Psoas muscle (tissue), 8 donors: ENCODE results near the gene PLK4. TPM values are rescaled to one million over a fixed set of nuclear protein-coding genes. Genes with fewer than 3 reads are reported as not detected.

ENCODE experiments used
- ATAC-seq, 4 donors: fragments of 200-7000 bp; cut with Tn5 transposase; one replicate each; pipeline ENCODE4 v1.9.1; 2020; ENCODE audit warnings: moderate library complexity in 3 of 4, mild to moderate bottlenecking in 2 of 4
- DNase-seq, 2 donors: peaks; one replicate each; pipeline ENCODE4 v3.0.0-alpha.2; 2020
- H3K27ac ChIP-seq: fragments of 200-600 bp; one replicate; pipeline ENCODE4 v1.8.0; 2022
- H3K27me3 ChIP-seq, 3 donors: fragments of 200-600 bp in 1 of 3; one replicate each; pipeline versions ENCODE4 v1.6.1 to v1.8.0; 2013 to 2022; ENCODE audit warnings: low read length in 2 of 3, mild to moderate bottlenecking in 2 of 3, moderate library complexity in 1 of 3; ENCODE audit not compliant: insufficient read depth in 3 of 3
- H3K36me3 ChIP-seq, 2 donors: fragments of 200-600 bp in 1 of 2; one replicate each; pipeline versions ENCODE4 v1.6.1 to v1.8.0; 2013 to 2022; ENCODE audit warnings: low read depth in 1 of 2, mild to moderate bottlenecking in 1 of 2, moderate library complexity in 1 of 2; ENCODE audit not compliant: insufficient read depth in 1 of 2
- H3K4me1 ChIP-seq: fragments of 200-600 bp; one replicate; pipeline ENCODE4 v1.8.0; 2022
- H3K4me3 ChIP-seq: fragments of 200-600 bp; one replicate; pipeline ENCODE4 v1.8.0; 2022; ENCODE audit warnings: mild to moderate bottlenecking
- H3K9me3 ChIP-seq: fragments of 200-600 bp; one replicate; pipeline ENCODE4 v1.8.0; 2022
- WGBS, 3 donors: extraction: QIAGEN DNeasy Blood & Tissue Kit; methylation state at CpG; one replicate each; pipeline versions ENCODE4 v1.1.6 to v1.1.7; 2013; 5-methylcytosine and 5-hydroxymethylcytosine counted together
- intact Hi-C, 2 donors: fragments of 100-400 bp; cut with DNase I; formaldehyde crosslinking; loops; one replicate each; pipeline versions ENCODE4 v1.11.0 to v1.14.2; 2022
- long read RNA-seq, 2 donors: library from polyadenylated mRNA; unstranded; transcript quantifications; one replicate each; pipeline ENCODE4 v2.0.0, GENCODE V29; 2021
- polyA plus RNA-seq, 3 donors: library from polyadenylated mRNA; stranded (reverse); fragments of 200-250 nt; gene quantifications; one replicate each; pipeline ENCODE4 v1.2.3, GENCODE V29; 2013
- total RNA-seq, 4 donors: library from RNA; stranded (reverse); fragmentation: NEBNext Ultra II Directional in 2 of 4; extraction: Animal tissue kit (Norgen Biotek cat#: 25700) in 2 of 4; gene quantifications; one replicate each; pipeline versions ENCODE4 v1.2.1 to v1.2.4, GENCODE V29; 2021 to 2023
- TF ChIP-seq, protein P1 (sequence below): fragments of 200-600 bp; IDR thresholded peaks from one replicate; pipeline ENCODE4 v1.8.0; 2022; ENCODE audit warnings: antibody characterized with exemption
- donor health status: healthy with polysubstance abuse.
- donor health status: DM: no; HTN: no; CAD: no; lungs with moderate emphysema.
- donor health status: Bipolar disorder and iron deficiency.
- donor health status: healthy.
- donor health status: DM: yes; HTN: yes; CAD: no.
- donor health status: DM: no; HTN: no; CAD: no.
- donor health status: DM: no; HTN: no; CAD: no.
- donor health status: DM: yes; HTN: yes; CAD: no.

The PLK4 gene
- under 1 TPM in 3 of 4 donors, not detected in 1; 0.36 to 0.67 (median 0.42) TPM for total RNA-seq
- under 1 TPM; 0.14 to 0.65 (median 0.48) TPM for polyA plus RNA-seq
- long read RNA-seq, donor 1, partial matches to known transcripts: 0 of 1 reads
- long read RNA-seq, donor 1, other reads (novel, unspliced or antisense): 0 of 1 reads
- long read RNA-seq, donor 2, partial matches to known transcripts: 0 of 1 reads
- long read RNA-seq, donor 2, other reads (novel, unspliced or antisense): 1 of 1 reads

DNA sequence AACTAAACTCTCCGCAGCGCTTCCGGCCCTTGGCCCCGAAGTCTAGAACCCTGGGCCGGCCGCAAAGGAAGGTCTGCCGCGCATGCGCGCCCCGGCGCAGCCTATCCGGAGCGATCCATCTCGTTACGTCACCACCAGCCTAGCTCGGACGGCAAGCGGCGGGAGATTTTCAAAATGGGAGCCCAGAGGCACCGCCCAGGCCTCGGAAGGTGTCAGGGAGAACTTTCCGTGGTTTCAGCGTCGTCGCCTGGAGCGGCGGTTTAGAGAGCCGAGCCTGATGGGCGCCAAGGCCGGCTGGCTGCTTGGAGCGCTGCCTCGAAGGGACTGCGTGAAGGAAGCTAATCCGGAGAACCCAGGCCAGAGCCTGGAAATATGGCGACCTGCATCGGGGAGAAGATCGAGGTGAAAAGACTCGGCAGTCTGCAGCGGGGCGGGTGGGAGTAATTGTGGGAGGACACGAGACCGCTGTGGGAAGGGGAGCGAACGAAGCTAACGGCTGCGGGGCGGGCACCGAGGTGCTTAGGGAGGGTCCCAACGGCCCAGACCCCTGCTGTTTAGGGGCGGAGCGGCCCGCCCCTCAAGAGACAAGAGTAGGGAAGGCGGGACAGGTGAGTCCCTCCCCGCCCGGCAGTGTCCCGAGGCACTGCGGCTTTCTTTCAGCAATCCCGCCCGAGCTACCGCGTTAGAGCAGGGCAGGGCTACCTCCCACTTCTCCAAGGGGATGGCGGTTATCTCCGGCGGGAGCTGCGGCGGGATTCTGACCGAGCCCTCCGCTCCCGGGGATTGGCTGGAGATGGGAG lies at the start of gene PLK4:
Gene PLK4, plus strand, starts transcription at position 131 of the 800 bp plus-strand sequence. Its CDS starts 242 bp downstream, at position 373.
- H3K27ac ChIP-seq: peak within 1 kb of the TSS; percentile 37
- peak; percentile 92 to 95 for DNase-seq
- no peaks in the 10 kb centered on the region for H3K9me3 ChIP-seq
- H3K36me3 ChIP-seq: no peaks in the 10 kb centered on the region
- intact Hi-C loops: loop anchor here in 1 of 2 donors (10.0 kb wide), 1 partner anchor 84 kb away; the partner anchor contains the start of genes ABHD18 and MFSD8
- TF ChIP-seq, protein P1, sequence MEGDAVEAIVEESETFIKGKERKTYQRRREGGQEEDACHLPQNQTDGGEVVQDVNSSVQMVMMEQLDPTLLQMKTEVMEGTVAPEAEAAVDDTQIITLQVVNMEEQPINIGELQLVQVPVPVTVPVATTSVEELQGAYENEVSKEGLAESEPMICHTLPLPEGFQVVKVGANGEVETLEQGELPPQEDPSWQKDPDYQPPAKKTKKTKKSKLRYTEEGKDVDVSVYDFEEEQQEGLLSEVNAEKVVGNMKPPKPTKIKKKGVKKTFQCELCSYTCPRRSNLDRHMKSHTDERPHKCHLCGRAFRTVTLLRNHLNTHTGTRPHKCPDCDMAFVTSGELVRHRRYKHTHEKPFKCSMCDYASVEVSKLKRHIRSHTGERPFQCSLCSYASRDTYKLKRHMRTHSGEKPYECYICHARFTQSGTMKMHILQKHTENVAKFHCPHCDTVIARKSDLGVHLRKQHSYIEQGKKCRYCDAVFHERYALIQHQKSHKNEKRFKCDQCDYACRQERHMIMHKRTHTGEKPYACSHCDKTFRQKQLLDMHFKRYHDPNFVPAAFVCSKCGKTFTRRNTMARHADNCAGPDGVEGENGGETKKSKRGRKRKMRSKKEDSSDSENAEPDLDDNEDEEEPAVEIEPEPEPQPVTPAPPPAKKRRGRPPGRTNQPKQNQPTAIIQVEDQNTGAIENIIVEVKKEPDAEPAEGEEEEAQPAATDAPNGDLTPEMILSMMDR: no peak
- WGBS, 3 donors: 0% methylated on average over 62 to 70 of the region's 70 CpGs
- peak within 1 kb of the TSS; percentile 80 for H3K4me3 ChIP-seq
- peaks cover 5% of the 10 kb centered on the region for H3K4me1 ChIP-seq
- H3K27me3 ChIP-seq: no peaks in the 10 kb centered on the region
- peak; percentile 94 to 100 (median 99) for ATAC-seq

DNA sequence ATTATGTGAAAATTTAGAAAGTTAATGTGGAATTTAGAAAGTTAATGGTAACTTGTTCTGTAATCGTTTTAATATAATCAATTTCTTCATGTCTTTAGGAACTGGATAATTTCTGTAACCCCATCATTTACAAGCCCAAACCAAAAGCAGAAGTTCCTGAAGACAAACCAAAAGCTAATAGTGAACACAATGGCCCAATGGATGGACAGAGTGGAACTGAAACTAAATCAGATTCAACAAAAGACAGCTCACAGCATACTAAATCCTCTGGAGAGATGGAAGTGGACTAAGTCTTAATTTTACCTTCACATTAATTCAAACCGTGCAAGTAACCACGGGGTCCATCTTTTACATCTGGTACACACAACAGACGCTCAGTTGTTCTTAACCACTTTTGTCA lies 48.1 kb upstream of the PLK4 start:
- Histone ChIP-seq H3K27ac (no peak overlapping the region), H3K4me3 (no peak overlapping the region), H3K27me3 (no peaks in the 10 kb centered on the region), H3K36me3 (peaks cover 0 to 20% of the 10 kb centered on the region in 2 donors), H3K4me1 (no peaks in the 10 kb centered on the region), H3K9me3 (no peaks in the 10 kb centered on the region)
- DNase-seq: no peak
- WGBS, 3 donors: 85 to 91% (median 88%) methylated on average over 4 of the region's 4 CpGs
- no peak for ATAC-seq
- intact Hi-C loops: no loop called here
- TF ChIP-seq, protein P1: no peak

DNA sequence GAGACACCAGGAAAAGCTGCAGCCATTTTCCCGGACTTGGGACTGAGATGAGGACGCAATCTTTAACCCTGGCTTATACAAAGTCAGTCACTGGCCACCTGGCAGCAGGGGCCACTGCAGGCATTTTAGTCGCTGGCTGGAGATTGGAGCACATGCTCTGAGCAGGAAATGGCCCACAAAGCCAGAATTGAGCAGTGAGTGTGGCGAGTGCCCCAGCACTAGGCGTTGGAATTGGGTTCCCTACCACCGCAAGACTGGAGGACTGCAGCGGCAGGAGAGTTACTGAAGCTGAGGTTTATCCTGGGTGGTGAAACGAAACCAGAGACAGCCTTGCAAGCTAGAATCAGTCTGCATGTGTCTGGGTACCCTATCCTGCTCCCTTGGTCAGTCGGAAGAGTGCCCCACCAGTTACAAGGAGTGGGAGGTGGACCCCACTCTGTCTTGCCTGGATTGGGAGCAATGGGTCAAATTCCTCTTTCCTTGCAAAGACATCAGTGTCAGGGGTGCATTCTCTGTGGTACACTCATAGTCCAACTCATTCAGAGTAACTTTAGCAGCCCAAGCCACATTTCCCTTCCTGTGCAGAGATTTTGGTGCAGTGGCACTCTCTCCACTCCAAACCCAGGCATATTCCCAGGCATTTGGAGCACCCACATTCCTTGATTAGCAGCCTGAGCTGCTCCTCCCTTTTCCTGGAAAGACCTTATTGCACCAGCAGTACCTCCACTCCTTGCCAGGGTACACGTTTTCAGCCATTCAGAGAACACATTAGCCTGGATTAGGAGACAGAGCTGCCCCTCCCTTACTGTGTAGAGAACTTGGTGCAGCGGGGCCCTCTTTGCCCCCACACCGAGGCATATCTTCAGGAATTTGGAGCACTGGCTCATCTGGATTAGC lies 36.7 kb upstream of the PLK4 start:
- TF ChIP-seq, protein P1: no peak
- H3K4me3 ChIP-seq: no peak overlapping the region
- no peaks in the 10 kb centered on the region for H3K36me3 ChIP-seq
- no peak overlapping the region for H3K27ac ChIP-seq
- whole genome bisulfite sequencing, 3 donors: 87 to 91% (median 90%) methylated on average over 12 of the region's 12 CpGs
- H3K4me1 ChIP-seq: no peaks in the 10 kb centered on the region
- intact Hi-C loops: no loop called here
- H3K9me3 ChIP-seq: peaks cover 7% of the 10 kb centered on the region
- H3K27me3 ChIP-seq: no peaks in the 10 kb centered on the region
- DNase-seq: no peak
- ATAC-seq: no peak

DNA sequence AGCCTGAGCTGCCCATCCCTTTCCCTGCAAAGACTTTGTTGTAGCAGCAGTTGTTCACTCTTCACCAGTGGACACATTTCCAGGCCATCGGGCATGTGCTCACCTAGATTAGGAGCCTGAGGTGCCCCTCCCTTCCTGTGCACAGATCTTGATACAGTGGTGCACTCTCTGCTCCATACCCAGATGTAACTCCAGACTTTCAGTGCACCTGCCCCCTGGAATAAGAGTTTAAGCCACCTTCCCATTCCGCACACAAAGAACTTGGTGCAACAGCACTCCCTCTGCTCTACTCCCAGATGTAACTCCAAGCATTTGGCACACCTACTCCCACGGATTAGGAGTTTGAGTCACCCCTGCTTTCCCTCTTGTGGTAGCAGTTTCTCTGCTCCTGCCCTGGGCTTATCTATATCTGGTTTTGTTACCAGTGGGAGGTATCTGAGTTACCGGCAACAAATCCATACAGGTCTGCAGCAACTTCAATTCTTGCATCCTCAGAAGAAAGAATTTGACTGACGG lies 36.0 kb upstream of the PLK4 start:
- Histone ChIP-seq H3K4me3 (no peak overlapping the region), H3K4me1 (no peaks in the 10 kb centered on the region), H3K9me3 (peaks cover 10% of the 10 kb centered on the region), H3K27me3 (no peaks in the 10 kb centered on the region), H3K36me3 (no peaks in the 10 kb centered on the region), H3K27ac (no peak overlapping the region)
- 92% methylated on average over 5 of the region's 5 CpGs for WGBS, 3 donors
- TF ChIP-seq, protein P1: no peak
- no peak for ATAC-seq
- DNase-seq: no peak
- intact Hi-C loops: no loop called here
